HEK293T (cell line): ENCODE data around the gene PIGL.

Experiments
- ARNT ChIP-seq: fragments of 450-650 bp; IDR thresholded peaks from 2 replicates; pipeline ENCODE4 v1.6.1; 2017; ENCODE audit warnings: mild to moderate bottlenecking
- BHLHE40 ChIP-seq: fragments of 450-650 bp; IDR thresholded peaks from 2 replicates; pipeline ENCODE4 v1.6.1; 2016; ENCODE audit warnings: mild to moderate bottlenecking, moderate library complexity, borderline replicate concordance
- CTBP1 ChIP-seq: fragments of 450-650 bp; IDR thresholded peaks from 2 replicates; pipeline ENCODE4 v1.6.1; 2016; ENCODE audit warnings: borderline replicate concordance
- FOXK2 ChIP-seq: fragments of 450-650 bp; IDR thresholded peaks from 2 replicates; pipeline ENCODE4 v1.6.1; 2016; ENCODE audit warnings: mild to moderate bottlenecking
- FOXM1 ChIP-seq: fragments of 450-650 bp; IDR thresholded peaks from 2 replicates; pipeline ENCODE4 v1.6.1; 2017; ENCODE audit warnings: mild to moderate bottlenecking, borderline replicate concordance
- NFRKB ChIP-seq: fragments of 450-650 bp; IDR thresholded peaks from 2 replicates; pipeline ENCODE4 v1.6.1; 2016; ENCODE audit warnings: mild to moderate bottlenecking, moderate library complexity
- SUZ12 ChIP-seq: fragments of 450-650 bp; IDR thresholded peaks from 2 replicates; pipeline ENCODE4 v1.6.1; 2016; ENCODE audit warnings: mild to moderate bottlenecking
- ZNF384 ChIP-seq: fragments of 450-650 bp; IDR thresholded peaks from 2 replicates; pipeline ENCODE4 v1.6.1; 2016
- TF ChIP-seq, protein P1 (sequence below): fragments of 450-650 bp; IDR thresholded peaks from 2 replicates; pipeline ENCODE4 v1.6.1; 2016

DNA sequence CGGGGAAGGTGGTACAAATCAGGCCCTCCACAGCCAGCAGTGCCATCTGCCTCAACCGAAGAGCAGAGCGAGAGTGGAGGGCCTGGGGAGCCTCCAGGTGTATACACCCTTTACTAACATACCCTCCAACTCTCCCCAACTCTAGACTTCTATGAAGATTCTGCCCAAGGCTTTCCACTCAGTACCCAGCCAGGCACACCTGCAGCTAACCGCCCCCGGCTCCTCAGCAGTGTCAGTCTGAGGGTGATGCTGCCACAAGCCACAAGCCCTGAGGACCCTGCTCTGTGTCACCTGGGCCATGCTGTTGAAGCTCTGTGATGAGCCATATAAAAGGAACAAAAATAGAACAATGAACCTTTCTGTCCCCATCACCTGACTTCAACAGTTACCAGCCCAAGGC, 132.4 kb downstream of the PIGL start:
- no peak for TF ChIP-seq ZNF384
- no peak for TF ChIP-seq SUZ12
- no peak for TF ChIP-seq ARNT
- TF ChIP-seq CTBP1, result no peak
- TF ChIP-seq NFRKB, result no peak
- TF ChIP-seq, protein P1, sequence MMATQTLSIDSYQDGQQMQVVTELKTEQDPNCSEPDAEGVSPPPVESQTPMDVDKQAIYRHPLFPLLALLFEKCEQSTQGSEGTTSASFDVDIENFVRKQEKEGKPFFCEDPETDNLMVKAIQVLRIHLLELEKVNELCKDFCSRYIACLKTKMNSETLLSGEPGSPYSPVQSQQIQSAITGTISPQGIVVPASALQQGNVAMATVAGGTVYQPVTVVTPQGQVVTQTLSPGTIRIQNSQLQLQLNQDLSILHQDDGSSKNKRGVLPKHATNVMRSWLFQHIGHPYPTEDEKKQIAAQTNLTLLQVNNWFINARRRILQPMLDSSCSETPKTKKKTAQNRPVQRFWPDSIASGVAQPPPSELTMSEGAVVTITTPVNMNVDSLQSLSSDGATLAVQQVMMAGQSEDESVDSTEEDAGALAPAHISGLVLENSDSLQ, result no peak
- TF ChIP-seq FOXK2, result no peak
- TF ChIP-seq BHLHE40, result no peak
- TF ChIP-seq FOXM1, result no peak
